HG02840 (cell line): ENCODE results near the gene SMIM23.

ENCODE experiments used
- ATAC-seq: cut with Tn5 transposase; IDR thresholded peaks from one replicate; pipeline ENCODE4 v1.9.1; 2021; ENCODE audit warnings: mild to moderate bottlenecking, moderate library complexity, moderate number of reproducible peaks; ENCODE audit not compliant: unreplicated experiment, low FRiP score

SMIM23 gene

DNA sequence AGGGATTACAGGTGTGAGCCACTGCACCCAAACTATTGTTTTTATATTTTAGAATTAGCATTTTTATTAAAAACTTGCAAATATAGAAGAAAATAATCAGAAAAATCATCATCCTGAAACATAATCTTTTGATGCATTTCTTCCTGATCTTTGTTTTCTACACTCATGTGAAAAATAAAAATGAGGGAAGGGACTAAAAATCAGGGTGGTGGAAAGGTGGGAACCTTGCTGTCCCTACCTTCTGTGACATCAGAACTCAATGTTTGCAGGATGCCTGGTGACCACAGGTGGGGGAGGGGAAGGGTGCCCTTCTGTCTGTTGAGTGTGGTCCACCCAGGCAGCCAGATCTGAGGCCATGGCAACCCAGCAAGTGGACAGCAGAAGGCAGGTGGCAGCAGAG, at the start of gene SMIM23:
Gene SMIM23, plus strand, starts transcription at position 301 of the 400 bp plus-strand sequence. Its CDS starts 55 bp downstream, at position 356.
- ATAC-seq, result no peak

DNA sequence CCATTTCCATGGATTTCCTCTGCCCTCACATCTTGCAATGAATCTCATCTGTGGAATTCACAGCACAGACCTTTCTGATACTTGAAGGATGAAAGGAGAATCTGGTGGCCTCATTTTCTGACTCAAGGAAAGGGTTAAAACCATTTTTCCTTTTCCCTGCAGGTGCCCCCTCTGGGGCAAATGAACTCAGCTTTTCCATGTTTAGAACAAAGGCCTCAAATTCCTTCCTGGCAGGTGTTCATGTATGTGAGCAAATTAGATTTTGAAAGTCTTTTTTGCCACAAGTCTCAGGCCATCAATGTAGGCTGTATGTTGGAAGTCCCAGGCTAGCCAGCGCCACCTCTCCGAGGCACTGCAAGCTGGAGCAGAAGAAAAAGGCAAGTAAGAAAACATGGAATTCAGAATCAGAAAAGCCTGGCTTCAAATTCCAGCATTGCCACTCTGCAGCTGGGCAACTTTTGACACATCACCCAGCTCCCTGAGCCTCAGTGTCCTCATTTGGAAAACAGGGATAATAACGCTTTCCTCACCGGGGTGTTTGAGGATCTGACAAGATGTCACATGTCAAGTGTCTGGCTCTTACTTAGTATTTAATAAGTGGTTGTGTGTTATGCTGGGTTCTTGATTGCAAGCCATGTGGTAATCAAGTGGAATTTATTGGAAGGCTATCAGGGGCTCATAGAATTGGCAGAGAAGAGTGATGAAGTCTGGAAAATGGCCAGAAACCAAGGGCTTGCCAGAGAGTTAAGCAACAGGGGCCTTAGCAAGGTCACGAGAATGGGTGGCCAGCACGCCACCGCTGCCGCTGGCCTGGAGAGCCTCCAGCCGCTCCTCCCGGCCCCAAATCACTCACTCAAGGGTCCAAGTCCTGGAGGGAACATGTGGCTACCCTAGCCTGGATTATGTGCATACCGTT, 48.4 kb upstream of the SMIM23 start:
- ATAC-seq, result no peak

DNA sequence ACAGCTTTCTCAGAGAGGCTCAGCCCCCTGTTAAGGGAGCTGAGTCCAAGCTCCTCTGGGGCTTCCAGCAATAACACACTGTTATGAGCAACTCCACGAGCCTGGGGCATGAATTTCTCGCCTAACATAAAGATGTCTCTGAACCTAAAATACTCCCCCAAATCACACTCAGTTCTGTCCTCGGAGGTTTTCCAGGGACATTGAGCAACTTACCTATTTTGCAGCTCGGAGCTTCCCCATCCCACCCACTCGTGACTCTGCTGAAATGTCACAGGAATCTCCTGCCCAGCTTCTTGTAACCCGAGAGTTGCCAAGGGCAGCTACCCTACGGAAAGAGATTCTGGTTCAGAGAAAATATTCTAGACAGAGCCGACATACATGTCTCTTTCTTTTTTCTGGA, 47.1 kb upstream of the SMIM23 start:
- no peak for ATAC-seq

DNA sequence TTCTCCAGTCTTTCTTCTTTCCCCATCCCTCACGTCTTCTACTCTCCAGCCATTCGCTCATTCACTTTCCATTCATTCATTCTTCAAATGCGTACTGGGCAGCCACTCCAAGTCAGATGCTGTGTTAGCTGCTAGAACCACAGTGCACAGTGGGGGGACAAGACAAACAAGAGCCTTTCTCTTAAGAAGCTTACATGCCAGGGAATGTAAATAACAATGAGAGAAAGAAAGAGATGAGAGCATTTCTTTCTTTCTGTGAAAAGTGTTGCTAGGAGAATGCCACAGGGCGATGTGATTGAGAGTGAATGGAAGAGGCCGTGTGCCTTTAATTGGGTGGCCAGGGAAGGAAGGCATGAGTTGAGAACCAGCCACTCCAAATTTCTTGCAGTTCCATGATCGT, 46.3 kb upstream of the SMIM23 start:
- no peak for ATAC-seq

DNA sequence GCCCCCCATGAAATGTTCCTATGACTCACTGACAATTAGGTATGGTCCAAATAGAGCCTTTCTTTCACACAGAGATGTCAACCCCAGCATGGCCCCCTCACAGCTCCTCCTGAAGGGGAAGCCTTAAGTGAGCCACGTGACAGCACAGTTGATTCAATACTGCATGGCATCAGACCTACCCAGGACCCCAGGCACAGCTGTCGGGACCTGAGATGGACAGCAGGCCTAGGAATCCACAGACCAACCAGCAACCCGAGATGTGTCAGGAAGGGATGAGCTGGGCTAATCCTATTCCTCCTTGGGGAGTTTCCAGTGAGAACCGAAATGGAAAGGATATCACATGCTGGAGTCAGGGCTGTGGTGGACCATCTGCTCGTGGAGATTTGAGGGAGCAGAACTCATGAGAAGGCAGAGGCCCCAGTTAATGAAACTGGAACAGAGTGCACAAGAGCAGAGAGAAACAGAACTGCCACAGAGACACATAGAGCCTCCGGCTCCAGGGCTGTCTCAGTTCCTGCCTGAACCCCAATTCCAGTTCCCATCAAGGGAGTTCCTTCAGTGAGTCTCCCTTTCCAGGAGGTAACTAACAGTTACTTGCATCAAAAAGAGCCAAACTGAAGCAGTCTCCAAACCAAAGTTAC, 42.1 kb upstream of the SMIM23 start:
- no peak for ATAC-seq

DNA sequence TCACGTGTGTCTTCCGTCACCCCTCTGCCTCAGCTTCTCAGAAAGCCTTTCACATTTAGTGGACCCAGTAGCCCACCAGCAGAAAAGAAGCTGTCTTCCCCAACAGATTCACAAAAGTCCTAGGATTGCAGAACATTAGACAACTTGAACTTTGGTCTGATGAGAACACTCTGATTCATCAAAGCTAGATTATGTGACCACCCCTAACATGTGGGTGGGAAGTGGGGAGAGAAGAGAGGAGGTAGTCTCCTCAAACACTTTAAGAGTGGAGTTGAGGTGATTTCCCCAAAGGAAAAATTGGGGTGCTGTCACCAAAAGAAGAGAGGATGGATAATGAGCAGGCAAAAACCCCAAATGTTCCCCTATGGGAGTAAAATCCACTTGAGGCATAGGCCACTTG, 41.4 kb upstream of the SMIM23 start:
- ATAC-seq, result no peak

DNA sequence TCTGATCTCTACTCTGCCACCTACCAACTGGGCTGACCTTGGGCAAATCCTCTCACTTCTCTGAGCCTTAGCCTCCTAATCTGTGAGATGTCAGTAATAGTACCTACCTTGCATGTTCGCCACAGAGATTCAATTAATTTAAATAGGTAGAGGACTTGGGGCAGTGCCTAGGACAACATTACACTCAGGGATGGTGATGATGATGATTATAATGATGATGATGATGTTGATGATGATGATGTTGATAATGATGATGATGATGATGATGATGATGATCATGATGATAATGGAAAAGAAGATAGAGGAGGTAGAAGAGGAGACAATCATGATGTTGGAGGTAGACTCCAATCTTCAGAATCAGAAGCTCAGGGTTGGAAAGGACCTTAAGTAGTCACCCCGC, 40.7 kb upstream of the SMIM23 start:
- ATAC-seq, result no peak

DNA sequence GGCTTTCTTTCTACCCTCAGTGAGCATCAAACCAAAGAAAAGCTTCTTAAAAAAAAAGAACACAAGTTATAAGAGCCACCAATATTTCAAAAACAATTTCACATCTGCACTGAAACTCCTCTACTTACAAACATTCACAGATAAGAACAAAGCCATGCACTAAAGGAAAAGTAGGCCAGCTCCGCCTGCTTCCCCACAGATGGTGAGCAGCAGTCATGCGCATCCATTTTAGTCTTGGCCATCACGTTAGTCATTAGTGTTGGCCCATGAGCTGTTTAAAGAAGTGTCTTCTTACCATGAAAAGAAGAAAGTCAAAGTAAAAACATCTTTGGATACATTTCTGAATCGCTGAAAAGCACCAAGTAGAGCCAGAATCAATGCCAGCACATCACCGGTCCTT, 40.0 kb upstream of the SMIM23 start:
- no peak for ATAC-seq

DNA sequence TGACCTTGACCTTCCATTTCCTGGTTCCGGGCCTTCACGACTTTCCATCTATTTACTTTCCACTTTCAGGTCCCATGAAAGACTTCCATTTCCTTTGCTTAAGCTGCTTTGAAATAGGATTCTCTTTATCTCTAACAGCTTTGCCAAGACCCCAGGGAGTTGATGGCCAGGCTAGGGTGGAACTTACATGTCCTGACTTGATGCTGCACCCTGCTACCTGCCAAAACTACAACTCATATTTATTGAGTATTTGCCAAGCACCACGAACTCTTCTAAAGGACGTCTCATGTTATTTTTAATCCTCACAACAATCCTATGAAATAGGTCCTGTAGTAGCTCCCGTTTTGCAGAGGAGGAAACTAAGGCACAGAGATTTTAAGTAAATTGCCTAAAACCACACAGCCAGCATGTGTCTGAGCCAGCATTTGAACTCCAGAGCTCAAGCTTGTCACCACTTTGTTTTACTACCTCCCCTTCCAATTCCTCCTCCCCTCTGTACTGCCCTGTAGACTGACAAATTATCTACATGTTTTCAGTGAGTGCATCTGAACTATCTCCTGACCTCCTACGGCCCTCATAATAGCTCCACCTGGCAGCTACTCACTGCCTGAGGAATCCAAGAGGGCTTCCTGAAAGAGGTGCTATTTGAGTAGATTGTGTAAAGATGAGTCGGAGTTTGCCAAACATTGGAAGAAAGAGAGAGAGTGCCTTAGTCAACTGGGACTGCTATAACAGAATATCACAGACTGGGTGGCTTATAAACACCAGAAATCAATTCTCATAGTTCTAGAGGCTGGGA, 38.4 kb upstream of the SMIM23 start:
- no peak for ATAC-seq

DNA sequence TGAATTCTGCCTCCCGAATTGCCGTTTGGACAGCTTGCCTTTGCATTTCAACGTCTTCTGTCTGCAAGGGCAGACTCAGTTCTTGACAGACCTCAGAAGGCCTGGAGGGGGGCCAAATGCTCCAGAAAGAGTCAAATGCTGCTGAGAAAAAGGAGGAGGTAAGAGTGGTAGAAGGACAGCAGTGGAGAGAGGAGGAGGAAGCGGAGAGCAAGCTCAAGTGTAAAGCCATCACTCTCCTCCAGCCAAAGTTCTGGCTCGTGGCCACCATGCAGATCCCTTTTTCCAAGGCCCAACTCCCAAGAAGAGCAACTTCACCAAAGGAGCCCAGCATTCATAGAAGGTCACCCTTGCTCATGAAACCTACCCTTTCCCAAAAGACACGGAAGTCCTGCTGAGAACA, 36.9 kb upstream of the SMIM23 start:
- ATAC-seq, result no peak

DNA sequence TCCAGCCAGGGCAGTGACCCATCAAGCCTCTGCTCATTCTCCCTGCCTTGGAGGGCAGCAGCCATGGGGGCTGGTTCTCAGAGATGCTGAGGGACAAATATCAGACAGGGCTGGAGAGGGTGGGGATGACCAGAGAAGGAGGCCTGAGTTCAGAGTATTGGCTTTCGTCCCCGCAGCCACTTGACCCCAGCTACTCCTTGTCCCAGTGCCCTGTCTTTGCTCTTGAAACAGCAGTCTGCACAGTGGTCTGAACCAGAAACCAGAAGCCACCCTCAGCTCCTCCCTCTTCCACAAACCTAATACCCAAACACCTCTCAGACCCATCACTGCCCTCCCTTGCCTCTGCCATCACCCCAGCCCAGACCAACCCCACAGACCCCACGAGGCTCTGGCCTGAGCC, 36.3 kb upstream of the SMIM23 start:
- no peak for ATAC-seq

DNA sequence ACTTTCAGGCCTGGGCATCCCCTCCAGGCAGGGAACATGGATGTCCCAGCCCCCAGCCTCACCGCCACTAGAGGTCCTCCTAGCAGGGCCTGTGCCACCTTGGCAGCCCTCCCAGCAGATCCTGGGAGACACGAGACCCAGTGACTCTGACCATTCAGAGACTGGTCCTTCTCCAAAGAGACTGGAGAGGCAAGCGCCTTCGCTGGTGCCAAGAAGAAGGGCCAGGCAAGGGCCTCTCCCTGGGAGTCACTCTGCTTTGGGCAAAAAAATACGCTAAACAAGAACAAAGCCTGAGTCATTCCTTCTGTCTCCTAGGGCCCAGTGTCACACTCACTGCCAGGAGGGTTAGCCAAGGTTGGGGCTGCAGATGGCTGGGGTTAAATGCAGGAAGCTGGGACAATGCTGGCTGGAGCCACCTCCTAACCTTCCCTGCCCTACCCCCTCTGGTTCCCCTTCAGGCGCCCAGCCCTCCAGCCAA, 35.3 kb upstream of the SMIM23 start:
- no peak for ATAC-seq

DNA sequence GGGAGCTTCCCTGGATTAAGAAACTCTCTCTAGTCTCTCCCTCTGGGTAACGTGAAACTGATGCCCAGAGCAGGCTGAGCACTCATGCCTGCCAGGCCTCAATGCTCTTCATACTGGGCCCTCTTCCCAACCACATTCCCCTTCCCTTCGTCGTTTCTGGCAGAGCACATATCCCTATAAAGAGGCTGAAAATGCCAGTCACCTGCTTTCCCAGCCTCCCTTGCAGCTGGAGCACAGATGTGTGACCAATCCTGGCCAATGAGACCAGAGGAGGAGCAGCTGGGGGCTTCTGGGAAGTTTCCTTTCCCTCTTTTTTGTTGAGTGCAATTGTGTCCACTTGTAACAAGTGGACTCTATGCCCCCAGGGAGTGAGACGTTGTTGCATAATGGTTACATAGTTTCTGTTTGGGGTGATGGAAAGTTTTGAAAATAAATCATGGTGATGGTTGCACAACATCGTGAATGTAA, 30.2 kb upstream of the SMIM23 start:
- ATAC-seq, result no peak

DNA sequence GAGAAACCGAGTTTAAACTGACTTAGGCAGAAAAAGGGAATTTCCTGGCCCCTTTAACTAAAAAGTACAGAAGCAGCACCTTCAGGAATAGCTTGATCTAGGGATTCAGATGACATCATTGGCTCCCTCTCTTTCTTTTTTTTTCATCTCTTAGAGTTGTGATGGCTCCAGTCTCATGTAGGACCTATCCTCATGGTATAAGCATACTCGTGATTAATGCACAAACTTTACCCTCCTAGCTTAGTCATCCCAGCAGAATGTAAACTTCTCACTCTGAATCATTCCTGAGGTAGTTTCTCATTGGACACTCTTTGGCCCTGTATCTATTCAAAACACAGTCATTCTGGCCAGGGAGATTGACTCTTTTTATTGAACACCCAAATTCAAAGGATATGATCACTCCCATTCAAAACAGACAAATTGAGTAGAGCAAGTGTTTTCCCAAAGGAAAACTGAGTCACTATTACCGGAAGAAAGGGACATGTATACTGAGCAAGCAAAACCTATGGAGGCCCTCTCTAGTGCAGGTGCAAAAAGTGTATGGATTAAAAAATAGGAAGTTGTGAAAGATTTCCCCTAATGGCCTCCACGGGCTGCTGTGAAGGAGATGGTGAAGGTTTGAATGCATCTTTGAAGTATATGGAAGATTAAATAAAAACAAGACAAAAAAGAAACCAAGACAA, 27.6 kb upstream of the SMIM23 start:
- no peak for ATAC-seq

DNA sequence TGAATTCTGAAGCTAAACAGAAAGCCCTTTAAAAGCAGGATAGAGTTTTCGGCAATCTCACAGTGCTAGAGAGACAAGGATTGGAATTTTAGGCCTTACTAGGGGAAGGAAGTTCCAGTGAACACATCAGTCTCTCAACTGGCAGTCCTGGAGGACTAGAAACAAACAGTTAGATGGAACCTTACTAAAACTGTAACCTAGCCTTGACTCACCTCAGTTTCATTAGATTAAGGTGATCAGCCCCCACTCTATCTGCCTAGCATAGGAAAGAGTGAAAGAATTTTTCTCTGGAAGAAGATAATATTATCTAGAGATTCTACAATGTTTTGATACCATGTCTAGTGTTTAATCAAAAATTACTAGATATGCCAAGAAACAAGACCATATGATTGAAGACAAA, 25.8 kb upstream of the SMIM23 start:
- no peak for ATAC-seq

DNA sequence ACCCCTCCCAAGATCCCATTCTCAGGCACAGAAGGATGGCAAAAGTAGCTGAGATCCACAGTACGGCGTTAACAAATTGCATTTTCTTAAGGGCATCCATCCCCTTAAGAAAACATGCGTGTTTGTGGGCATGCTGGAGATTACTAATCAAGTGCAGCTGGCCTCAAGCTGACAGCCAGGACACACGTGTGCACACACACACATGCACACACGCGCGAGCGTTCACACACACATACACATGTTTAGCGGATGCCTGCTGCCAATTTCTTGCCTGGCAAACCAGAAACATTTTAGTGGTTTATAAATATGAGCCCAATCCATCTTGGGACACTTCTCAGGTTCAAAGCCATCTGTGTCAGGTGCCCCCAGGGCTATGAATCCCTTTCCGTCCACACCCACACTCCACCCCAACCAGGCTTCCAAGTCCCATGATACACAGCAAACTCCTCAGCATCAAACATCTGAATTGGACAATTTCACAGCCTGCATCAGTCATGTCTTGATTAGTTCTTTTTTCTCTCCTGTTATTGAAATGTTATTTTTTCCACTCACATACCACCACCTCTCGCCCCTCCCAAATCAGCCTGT, 23.5 kb upstream of the SMIM23 start:
- no peak for ATAC-seq

DNA sequence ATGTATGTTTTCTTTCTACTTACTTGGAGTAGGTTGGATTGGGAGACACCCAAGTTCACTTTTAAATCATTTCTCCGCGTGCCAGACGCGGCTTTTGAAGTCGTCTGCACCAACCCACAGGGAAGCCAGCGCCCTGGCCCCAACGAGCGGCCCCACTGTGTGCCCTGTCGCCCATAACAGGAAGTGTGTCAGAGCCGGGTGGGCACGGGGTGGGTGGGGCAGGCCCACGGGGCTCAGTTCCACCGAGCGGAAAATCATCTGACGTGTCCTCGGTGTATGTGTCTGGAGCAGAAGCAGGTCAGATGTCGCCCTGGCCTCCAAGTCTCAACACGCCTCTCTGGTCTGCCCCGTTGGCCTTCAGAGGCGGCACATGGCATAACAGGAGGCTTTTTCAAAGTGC, 22.7 kb upstream of the SMIM23 start:
- ATAC-seq, result no peak

DNA sequence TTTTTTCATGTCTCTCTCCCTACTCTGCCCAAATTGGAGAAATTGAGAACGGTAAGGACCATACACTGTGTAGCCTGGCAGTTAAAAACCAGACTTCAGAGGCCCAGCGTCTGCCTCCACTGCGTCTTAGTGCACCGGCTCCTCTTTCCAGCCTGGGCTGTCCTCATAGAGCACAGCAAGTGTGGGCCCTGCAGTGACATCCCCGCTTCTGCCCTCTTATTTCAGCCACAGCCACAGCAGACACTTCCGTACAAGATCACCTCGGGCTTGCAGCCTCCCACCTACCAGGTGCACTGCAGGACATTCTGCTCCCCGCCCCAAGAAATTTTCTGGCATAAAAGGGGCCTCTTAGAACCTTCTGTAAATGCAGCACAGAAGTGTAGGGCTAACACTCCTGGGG, 21.4 kb upstream of the SMIM23 start:
- no peak for ATAC-seq

DNA sequence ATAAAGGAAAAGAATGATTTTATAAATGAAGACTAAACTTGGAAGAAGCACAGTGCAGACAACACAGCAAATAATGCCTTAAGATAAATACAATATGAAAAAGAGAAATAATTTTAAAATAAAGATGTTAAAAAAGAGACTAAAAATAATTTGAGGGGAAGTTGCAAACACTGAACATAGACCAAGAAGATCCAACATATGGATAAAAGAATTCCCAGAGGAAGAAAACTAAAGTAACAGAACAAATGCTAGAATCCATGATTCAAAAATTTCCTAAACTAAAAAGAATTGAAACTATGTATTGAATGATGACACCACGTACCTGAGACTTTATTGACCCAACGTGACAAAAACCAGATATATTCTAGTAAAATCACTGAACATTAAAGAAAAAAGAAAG, 18.7 kb upstream of the SMIM23 start:
- no peak for ATAC-seq

DNA sequence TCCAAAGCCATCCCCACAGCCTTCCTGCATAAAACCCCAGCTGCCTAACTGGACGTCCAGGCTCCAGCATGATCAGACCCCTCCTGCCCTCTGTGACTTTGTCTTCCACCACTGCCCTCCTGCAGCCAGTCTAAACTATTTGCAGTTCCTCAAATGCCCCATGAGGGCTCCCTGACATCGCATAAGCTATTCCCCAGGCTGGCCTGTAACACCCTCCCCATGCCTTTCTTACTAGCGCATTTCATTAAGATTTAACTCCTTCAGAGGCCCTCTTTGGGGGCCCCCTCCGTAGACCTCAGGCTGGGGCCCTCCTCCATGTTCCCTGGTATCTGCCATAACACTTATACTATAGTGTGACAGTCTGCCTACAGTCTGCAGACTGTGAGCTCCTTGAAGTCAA, 15.5 kb upstream of the SMIM23 start:
- no peak for ATAC-seq
